T-helper 2 cell treated with Interferon-gamma antibody and Interleukin-4, amounts not matched to agents 5 μg/mL and 100 μg/mL, for 36 hours (primary cell): ENCODE results near the gene C6orf163.

ENCODE experiments used
- DNase-seq: peaks from one replicate; pipeline ENCODE4 v3.0.0; 2021; ENCODE audit warnings: low spot score
- H3K27ac Mint-ChIP-seq: one replicate; pipeline ENCODE4 v1.8.0; 2021; ENCODE audit warnings: mild to moderate bottlenecking, mixed read lengths
- H3K27me3 Mint-ChIP-seq: one replicate; pipeline ENCODE4 v1.8.0; 2021; ENCODE audit warnings: low read depth, mixed read lengths
- H3K36me3 Mint-ChIP-seq: one replicate; pipeline ENCODE4 v1.8.0; 2021; ENCODE audit warnings: low read depth, mixed read lengths
- H3K4me1 Mint-ChIP-seq: one replicate; pipeline ENCODE4 v1.8.0; 2021; ENCODE audit warnings: low read depth, mixed read lengths
- H3K4me3 Mint-ChIP-seq: one replicate; pipeline ENCODE4 v1.8.0; 2022; ENCODE audit warnings: mild to moderate bottlenecking, moderate library complexity, mixed read lengths
- H3K9me3 Mint-ChIP-seq: one replicate; pipeline ENCODE4 v1.8.0; 2021; ENCODE audit warnings: mixed read lengths

Gene C6orf163

GRCh38 chr6:87408721-87409155, 64.1 kb downstream of the C6orf163 start:
- Mint-ChIP-seq H3K4me3 (peak overlapping the region; percentile 87), H3K36me3 (no peaks in the 10 kb centered on the region), H3K27me3 (peaks cover 30% of the 10 kb centered on the region), H3K27ac (no peak overlapping the region), H3K9me3 (no peaks in the 10 kb centered on the region), H3K4me1 (peaks cover 6% of the 10 kb centered on the region)
- DNase-seq = no peak
